Loucy (cell line): ENCODE results near the gene HIRIP3.

ENCODE experiments used
- EZH2phosphoT487 ChIP-seq: fragments of 200-600 bp; IDR thresholded peaks from 2 replicates; pipeline ENCODE4 v1.6.1; 2018; ENCODE audit warnings: antibody characterized with exemption, mild to moderate bottlenecking, moderate library complexity, borderline replicate concordance
- TF ChIP-seq, protein P1 (sequence below): fragments of 200-600 bp; sonication (generic); conservative IDR thresholded peaks from 2 replicates; pipeline ENCODE4 v1.5.1; 2014; ENCODE audit warnings: mild to moderate bottlenecking, antibody characterized with exemption, low read length

DNA sequence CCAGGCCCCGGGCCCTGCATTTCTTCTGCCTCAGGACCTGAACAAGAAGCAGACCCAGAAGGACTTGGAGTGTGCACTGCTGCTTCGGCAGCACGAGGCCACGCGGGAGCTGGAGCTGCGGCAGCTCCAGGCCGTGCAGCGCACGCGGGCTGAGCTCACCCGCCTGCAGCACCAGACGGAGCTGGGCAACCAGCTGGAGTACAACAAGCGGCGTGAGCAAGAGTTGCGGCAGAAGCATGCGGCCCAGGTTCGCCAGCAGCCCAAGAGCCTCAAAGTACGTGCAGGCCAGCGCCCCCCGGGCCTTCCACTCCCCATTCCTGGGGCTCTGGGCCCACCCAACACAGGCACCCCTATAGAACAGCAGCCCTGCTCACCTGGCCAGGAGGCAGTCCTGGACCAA is 9.2 kb downstream of the HIRIP3 start:
- TF ChIP-seq, protein P1, sequence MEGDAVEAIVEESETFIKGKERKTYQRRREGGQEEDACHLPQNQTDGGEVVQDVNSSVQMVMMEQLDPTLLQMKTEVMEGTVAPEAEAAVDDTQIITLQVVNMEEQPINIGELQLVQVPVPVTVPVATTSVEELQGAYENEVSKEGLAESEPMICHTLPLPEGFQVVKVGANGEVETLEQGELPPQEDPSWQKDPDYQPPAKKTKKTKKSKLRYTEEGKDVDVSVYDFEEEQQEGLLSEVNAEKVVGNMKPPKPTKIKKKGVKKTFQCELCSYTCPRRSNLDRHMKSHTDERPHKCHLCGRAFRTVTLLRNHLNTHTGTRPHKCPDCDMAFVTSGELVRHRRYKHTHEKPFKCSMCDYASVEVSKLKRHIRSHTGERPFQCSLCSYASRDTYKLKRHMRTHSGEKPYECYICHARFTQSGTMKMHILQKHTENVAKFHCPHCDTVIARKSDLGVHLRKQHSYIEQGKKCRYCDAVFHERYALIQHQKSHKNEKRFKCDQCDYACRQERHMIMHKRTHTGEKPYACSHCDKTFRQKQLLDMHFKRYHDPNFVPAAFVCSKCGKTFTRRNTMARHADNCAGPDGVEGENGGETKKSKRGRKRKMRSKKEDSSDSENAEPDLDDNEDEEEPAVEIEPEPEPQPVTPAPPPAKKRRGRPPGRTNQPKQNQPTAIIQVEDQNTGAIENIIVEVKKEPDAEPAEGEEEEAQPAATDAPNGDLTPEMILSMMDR: no peak
- TF ChIP-seq EZH2phosphoT487: no peak
